ENCODE data around the gene GDPD2.
"Not testable (repeated sequence)": the region's sequence is repeated elsewhere in the genome, so short reads cannot be mapped to it uniquely, and the experiment has no call there.

The GDPD2 gene, protein sequence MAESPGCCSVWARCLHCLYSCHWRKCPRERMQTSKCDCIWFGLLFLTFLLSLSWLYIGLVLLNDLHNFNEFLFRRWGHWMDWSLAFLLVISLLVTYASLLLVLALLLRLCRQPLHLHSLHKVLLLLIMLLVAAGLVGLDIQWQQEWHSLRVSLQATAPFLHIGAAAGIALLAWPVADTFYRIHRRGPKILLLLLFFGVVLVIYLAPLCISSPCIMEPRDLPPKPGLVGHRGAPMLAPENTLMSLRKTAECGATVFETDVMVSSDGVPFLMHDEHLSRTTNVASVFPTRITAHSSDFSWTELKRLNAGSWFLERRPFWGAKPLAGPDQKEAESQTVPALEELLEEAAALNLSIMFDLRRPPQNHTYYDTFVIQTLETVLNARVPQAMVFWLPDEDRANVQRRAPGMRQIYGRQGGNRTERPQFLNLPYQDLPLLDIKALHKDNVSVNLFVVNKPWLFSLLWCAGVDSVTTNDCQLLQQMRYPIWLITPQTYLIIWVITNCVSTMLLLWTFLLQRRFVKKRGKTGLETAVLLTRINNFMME

DNA sequence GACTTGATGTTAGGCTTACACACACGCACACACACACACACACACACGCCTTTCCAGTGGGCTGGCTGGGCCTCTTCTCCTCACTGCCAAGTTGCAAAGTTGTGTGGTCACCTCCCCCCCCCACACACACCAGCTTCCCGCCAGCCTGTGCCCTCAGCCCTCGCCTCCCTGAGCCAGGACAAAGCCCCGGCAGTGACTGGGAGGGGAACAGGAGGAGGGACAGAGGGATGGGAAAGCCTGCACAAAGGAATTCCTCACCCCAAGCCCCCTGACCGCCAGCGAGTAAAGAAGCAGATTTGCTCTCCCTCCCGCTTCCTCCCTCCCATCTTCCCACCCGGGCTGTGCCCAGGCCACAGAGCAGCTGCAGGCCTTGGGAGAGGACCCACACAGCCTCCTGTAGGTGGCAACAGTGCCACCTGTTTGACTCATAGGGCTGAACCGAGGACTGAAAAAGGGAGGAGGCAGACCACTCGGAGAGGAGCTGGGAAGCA, at the start of gene GDPD2:
Gene GDPD2, plus strand, starts transcription at position 464 of the 491 bp plus-strand sequence. CDS start 1,671 bp downstream, outside the sequence.
- no peak for DNase-seq (ENCODE audit: low read depth)

DNA sequence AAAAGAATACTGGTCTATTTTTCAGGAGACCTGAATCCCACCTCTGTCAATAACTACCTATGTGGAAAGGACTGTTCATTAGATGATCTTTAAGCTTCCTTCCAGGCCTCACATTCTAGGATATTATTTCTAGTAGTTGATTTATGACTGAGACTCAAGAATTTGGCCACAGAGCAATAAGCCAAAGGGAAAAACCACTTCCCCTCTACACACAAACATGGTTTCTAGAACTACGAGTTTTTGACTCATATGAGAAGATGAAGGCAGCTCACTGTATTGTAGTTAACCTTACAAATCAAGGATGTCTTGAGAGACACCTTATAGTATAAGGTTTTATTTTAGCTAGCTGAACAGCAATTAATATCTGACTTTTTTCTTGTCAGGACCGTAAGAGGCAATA, 36.9 kb upstream of the GDPD2 start:
- no peak for DNase-seq (ENCODE audit: low read depth)

DNA sequence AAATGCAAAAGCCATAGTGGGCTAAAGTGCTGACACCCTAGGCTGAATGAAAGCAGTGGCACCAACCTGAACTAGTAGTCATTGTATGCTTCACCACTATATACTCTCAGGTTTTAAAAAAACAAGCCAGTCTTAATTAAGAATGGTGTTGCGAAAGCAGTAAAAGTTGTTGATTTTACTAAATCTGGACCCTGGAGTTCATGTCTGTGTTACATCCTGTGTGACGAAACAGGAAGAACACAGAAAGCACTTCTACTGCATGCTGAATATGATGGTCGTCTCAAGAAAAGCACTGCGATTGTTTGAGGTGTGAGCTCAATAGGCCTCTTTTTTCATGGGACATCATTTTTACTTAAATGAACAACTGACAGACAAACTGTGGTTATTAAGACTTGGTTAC, 24.2 kb upstream of the GDPD2 start:
- DNase-seq (ENCODE audit: low read depth) = peak; percentile 24

DNA sequence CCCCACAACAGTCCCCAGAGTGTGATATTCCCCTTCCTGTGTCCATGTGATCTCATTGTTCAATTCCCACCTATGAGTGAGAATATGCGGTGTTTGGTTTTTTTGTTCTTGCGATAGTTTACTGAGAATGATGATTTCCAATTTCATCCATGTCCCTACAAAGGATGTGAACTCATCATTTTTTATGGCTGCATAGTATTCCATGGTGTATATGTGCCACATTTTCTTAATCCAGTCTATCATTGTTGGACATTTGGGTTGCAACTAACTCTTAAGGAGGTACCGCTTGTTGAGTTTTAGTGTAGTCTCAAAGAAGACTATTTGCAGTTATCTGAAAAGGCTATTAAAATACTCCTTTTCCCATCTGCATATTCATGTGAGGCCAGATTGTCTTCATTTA, 22.9 kb upstream of the GDPD2 start:
- not testable (repeated sequence) for DNase-seq (ENCODE audit: low read depth)

DNA sequence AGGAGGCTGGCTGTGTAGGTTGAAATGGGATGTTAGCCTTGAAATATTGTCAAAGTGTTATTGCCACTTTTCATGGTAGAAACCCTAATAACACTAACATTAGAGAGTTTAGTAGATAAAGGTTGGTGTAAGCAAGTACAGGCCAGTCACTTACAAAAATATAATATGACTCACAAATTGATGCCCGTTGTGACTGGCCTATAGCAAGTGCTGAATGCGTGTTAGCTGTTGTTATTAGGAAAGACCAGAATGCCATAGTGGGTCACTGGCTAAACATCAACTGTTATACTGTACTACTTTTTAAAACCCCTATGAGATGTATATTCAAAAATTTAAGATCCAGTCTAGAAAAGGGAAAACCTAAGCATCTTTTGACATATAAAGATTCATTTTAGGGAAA, 20.4 kb upstream of the GDPD2 start:
- DNase-seq (ENCODE audit: low read depth) = no peak

DNA sequence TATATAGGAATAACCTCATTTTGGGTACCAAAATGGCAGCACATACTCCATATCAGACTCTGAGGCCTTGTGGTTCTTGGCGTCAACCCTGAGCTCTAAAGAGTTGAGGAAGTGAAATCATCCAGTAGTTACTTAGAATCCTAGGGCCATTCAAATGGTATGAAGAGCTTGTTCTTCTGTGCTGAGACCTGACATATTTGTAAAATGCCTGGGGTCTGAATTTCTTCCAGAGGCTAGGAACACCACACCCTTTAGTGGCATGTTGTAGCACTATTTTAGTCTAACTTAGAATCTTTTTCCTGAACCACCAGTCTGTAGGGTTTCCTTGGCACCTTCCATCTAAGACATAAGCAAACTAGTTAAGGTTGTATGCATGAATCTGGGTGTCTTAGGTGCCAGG, 18.1 kb upstream of the GDPD2 start:
- DNase-seq (ENCODE audit: low read depth) = no peak

DNA sequence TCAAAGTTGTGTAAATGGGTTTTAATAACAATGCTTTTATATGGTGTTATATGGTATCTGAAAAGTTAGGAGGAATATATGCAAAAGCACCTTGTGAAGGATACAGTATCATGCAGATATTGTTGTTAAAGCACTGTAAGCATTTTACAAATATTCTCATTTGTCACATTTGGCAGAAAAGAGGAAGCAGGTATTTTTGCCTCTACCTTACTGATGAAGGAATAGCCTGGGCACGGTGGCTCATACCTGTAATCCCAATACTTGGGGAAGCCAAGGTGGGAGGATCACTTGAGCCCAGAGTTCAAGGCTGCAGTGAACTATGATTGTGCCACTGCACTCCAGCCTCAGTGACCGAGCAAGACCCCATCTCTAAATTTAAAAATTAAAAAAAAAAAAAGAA, 12.2 kb upstream of the GDPD2 start:
- DNase-seq (ENCODE audit: low read depth) = no peak

DNA sequence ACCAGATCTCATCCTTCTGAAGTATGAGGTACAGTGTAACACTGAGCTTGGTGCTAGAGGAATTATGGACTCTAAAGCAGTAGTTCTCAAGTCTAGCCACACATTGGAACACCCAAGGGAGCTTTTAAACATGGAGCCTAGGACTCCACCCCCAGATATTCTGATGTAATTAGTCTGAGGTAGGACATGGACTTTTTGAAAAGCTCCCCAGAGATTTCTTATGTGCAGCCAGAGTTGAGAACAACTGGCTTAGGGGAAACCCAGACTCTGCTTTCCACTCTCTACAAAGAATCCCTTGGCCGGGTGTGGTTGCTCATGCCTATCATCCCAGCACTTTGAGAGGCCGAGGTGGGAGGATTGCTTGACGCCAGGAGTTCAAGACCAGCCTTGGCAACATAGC, 11.6 kb upstream of the GDPD2 start:
- DNase-seq (ENCODE audit: low read depth) = no peak

DNA sequence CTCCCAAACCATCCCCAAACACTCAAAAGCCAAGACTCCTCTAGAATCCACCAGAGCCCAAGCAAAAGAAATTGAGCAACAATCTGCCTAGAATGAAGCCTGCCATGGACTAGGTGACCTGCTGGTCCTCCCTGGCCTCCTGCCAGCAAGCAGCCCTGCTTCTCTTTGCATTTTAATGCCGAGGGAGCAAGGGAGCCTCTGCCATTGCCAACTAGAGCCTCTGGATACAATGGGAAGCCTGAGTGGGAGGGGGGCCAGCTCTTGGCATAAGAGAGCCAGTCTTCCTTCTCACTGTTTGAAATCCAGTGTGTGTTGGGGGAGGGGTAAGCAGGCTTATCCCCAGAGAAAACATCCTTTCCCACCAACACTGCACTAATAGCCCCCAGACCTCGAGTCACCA, 1.5 kb upstream of the GDPD2 start:
- no peak for DNase-seq (ENCODE audit: low read depth)

DNA sequence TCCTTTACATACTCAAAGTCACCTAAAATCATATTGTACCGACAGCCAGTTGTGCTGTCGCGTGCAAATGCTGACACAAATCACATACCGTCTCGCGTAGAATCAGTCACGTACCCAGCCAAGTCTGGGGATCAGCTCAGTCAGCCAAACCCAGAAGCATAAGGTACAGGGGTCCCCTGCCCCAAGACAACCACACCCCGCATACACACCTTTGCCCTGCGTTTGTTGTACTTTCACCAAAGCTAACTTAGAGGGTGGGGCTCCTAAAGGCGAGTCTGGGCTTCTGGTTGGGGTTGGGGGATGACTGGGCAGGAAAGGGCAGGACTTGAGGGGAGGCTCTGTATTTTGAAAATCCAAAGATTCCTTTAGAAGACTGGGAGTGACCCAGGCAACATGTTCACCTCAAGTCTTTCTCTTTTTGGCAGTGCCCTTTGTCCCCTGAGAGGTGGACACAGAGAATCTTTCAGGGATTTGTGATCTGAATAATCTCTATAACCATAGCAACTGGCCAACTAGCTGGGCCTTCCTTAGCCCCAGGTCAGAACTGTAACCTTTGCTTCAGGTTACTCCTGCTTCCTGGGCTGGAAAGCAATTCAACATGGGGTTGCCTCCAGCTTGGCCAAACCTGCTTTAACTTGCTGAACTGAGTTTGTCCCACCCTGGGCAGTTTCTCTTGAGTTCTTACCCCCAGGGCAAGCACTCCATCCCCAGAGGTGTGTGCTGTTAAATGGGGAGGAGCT, 992 bp downstream of the GDPD2 start:
- DNase-seq (ENCODE audit: low read depth) = no peak

DNA sequence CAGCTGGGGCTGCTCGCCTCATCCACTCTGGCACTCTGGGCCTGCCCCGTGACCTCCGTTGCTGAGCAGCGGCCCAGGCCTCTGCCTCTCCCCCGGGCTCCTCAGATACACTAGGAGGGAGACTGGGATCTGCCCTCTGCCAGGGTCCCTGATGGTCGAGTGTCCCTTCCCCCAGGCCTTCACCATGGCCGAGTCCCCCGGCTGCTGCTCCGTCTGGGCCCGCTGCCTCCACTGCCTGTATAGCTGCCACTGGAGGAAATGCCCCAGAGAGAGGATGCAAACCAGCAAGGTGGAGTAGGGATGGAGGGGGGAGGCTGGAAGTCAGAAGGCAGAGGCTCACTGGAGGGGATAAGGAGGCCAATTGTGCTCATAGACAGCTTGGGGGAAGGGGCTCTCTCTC, 1.7 kb downstream of the GDPD2 start:
- DNase-seq (ENCODE audit: low read depth) = no peak

DNA sequence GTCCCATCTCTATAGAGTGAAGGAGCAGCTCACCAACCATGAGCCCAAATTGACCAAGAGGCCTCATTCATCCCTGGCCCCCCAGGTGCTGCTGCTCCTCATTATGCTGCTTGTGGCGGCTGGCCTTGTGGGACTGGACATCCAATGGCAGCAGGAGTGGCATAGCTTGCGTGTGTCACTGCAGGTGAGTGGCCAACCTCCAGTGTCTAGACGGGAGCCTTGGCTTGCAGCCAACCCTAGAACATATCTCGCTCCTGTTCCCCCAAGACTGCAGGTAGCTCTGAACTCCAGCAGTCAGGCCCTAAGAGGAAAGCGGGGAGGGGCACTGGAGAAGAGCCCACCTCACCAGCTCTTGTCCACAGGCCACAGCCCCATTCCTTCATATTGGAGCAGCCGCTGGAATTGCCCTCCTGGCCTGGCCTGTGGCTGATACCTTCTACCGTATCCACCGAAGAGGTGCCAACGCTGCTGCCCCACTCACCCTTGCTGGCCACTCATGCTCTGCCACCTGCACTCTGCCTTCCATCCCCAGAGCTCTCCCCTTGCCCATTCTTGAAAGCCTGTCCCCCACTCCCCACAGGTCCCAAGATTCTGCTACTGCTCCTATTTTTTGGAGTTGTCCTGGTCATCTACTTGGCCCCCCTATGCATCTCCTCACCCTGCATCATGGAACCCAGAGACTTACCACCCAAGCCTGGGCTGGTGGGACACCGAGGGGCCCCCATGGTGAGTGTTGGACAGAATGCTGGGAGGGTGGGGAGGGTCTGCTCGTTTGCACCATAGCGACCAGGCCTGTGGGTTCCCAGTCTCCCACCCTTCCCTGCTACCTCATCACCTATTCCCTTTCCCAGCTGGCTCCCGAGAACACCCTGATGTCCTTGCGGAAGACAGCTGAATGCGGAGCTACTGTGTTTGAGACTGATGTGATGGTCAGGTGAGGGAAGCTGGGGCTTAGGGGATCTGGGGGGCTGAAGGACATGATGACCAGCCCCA, 3.5 kb downstream of the GDPD2 start:
- DNase-seq (ENCODE audit: low read depth) = no peak

DNA sequence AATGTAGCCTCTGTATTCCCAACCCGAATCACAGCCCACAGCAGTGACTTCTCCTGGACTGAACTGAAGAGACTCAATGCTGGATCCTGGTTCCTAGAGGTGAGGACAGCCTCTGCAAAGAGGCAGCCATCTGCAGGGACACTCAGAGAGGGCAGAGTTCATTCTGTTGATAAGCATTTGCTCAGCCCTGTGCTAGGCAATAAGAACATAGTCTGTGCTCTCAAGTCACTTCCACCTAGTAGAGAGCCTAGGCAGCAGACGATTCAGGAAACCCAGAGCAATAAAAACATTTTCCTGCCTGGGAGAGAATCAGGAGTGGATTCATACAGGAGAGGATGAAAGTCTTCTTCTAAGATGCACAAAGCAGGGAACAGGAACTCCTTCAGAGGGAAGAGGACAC, 4.3 kb downstream of the GDPD2 start:
- no peak for DNase-seq (ENCODE audit: low read depth)

DNA sequence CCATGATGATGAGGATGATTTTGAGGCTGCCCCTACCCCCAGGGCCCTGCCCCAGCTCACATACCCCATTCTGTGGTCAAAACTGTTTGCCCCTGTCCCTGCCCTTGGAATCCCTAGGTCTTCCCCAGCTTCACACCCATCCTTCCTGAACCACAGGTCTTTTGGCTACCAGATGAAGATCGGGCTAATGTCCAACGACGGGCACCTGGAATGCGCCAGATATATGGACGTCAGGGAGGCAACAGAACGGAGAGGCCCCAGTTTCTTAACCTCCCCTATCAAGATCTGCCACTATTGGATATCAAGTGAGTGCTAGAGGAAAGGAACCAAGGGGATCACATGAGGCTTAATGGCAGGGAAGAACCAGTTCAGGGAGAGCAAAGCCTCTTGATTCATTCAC, 6.6 kb downstream of the GDPD2 start:
- DNase-seq (ENCODE audit: low read depth) = no peak

DNA sequence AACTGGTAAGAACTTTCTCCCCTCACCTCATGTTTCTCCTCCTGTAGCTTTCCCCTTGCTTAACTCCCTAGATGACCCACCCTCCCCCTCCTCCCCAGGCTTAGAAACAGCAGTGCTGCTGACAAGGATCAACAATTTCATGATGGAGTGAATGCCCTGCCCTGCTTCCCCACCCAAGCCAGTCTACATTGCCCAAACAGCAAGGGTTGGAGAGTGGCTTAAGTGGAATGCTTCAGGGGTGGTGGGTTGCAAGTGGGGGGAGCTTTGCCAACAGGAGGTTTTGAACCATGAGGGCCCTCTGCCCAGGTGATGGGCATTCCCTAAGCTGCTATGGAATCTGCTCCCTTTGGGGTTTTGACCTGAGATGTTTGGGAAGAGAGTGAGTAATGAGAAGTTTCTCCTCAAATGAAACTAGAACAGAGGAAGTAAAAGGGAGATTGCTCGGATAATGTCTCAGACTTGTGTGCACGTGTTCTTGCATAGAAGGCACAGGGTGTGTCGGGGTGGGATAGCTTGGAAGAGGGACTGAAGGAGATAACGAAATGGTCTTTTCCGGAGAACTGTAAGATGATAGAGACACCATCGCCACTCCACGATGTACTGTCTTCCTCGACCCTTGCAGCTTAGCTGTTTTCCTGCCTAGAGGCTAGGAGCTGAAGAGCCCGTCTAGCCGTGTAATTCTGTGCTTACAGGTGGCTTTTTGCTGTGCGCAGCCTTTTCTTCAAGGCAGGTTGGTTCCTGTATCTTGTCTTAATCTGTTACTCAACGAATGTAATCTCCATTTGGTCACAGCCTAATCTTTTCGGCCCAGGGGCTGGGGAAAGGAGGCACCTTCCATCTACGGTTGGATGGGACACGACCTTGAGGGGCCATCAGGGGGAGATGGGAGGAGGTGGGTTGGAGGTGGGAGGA, 10.1 kb downstream of the GDPD2 start:
- no peak for DNase-seq (ENCODE audit: low read depth)

DNA sequence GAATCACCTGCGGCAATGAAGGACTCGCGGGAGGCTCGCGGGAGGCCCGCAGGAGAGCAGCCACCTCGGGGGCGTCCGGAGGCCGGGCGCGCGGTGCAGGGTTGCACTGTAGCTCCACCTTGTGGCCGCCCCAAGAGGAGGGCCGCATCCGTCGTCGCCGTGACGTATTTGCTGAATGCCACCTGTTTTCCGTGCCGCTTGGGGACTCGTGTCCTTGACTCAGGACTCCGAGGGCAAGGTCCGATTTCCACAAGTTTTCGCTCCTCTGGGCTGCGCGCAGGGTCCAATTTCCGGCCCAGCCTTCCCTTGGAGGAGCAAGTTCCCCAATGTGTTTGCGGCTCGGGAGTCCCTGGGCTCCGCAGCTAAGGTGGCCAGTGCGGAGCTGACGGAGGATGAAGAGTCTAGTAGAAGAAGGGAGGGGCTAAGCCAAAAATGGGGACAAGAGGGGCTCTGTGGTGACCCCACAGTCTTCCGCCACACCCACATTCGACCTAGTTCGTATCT, 10.8 kb downstream of the GDPD2 start:
- peak; percentile 27 for DNase-seq (ENCODE audit: low read depth)

DNA sequence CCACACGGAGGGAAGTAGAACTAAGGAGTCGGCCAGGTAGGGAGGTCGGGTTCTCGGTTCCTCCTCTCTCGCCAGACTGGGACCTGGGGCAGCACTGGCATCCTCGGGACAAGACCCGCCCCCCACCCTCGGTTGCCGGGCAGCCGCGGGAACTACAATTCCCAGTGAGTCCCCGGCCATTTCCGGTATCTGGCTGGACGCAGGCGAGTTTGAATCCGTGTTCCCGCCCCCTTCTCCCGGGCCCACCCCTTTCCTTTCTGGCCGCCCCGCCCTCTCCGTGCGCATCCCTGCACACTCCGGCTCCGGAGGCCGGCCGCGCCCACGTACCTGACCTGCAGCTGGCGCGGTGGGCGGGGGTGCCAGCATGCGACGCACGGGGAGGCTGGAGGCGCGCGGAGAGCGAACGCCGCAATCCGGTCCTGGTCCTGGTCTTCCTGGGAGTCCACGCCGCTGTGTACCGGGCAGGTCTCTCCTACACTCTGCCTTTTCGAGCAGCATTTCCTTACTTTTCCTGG, 11.3 kb downstream of the GDPD2 start:
- DNase-seq (ENCODE audit: low read depth) = peak; percentile 69

DNA sequence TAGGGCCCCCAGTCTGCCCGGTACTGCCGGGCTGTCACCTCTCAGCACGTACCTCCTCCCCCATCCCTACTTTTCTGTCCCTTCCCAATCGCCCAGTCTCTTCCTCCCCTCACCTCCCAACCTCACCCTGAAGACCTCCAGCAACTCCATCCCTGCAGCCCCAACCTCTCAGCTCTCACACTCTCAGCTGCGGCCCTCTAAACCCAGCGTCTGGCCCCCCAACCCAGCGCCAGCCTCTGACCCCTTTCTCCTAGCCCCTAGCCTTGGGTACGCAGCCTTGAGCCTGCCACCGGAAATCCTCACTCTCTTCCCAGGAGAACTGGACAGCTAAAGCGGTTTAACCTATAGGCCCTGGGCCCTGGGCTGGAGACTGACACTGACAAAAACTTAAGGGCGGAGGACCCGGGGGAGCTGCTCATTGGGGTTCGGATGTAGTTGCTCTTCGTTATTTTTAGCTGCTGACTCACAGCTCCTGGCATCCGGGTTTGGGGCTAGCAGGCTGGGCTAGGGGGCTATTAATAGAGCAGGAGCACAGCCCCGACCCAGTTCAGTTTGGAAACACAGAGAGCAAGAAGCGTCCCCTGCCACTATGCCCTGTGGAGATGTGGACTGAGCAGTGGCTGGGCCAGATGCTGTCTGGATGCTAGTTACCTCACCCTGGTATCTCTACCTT, 11.9 kb downstream of the GDPD2 start:
- DNase-seq (ENCODE audit: low read depth) = peak; percentile 18

DNA sequence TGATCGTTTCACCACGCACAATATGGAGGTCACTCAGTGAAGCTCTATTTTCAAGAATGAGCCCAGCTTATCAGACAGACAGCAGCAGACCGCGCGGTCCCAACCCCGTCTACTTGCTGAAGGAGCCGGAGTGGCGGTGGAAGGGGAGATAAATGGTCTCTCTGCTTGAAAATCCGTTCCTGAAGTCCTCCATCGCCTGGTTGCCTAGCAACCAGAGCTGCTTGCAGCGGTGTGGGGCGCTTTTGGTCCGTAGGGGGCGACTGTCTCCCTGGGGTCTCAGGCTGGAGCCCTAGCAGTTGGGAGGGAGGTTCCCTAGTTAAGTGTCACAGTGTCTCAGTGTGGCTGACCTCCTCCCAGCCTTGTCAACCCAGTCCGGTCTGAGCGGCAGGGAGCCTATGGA, 13.2 kb downstream of the GDPD2 start:
- DNase-seq (ENCODE audit: low read depth) = no peak

DNA sequence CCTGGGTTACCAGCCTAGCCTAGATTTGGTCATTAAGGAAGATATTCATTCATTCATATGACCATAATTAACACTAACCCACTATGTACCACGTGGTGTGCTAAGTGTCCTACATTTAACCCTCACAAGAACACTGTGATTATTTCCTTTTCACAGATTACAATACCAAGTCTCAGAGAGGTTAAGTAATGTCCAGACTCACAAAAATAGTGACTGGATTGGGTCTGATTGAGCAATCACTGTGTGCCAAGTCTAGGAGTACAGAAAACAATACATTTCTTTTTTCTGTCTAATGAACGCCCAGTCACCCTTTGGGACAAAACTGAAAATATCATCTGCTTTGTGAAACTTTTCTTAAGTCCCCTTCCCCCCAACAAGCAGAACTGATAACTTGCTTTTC, 13.9 kb downstream of the GDPD2 start:
- DNase-seq (ENCODE audit: low read depth) = no peak
